ENCODE data around the gene HNRNPF.
"Not testable (repeated sequence)": the region's sequence is repeated elsewhere in the genome, so short reads cannot be mapped to it uniquely, and the experiment has no call there.

Gene HNRNPF

GRCh38 chr10:43350156-43350555, 58.8 kb downstream of the HNRNPF start:
- no peak for DNase-seq (ENCODE audit: low read depth in 2 of 2)

GRCh38 chr10:43348511-43349312, 60.3 kb downstream of the HNRNPF start:
- DNase-seq (ENCODE audit: low read depth in 2 of 2): peak; percentile 77 to 81

GRCh38 chr10:43347997-43348396, 61.0 kb downstream of the HNRNPF start:
- no peak for DNase-seq (ENCODE audit: low read depth in 2 of 2)

GRCh38 chr10:43344051-43344450, 64.9 kb downstream of the HNRNPF start:
- DNase-seq (ENCODE audit: low read depth in 2 of 2): no peak

- no peak for DNase-seq (ENCODE audit: low read depth in 2 of 2)
Observed at GRCh38 chr10:43343126-43343525, 65.9 kb downstream of the HNRNPF start.

GRCh38 chr10:43342279-43343125, 66.5 kb downstream of the HNRNPF start:
- DNase-seq (ENCODE audit: low read depth in 2 of 2): no peak

GRCh38 chr10:43341450-43341849, 67.5 kb downstream of the HNRNPF start:
- DNase-seq (ENCODE audit: low read depth in 2 of 2): no peak

GRCh38 chr10:43340619-43341018, 68.4 kb downstream of the HNRNPF start:
- no peak for DNase-seq (ENCODE audit: low read depth in 2 of 2)

GRCh38 chr10:43340101-43340500, 68.9 kb downstream of the HNRNPF start:
- no peak for DNase-seq (ENCODE audit: low read depth in 2 of 2)

- DNase-seq (ENCODE audit: low read depth in 2 of 2): no peak
Observed at GRCh38 chr10:43339136-43339535, 69.8 kb downstream of the HNRNPF start.

GRCh38 chr10:43338117-43338516, 70.9 kb downstream of the HNRNPF start:
- no peak for DNase-seq (ENCODE audit: low read depth in 2 of 2)

- DNase-seq (ENCODE audit: low read depth in 2 of 2): not testable (repeated sequence)
Observed at GRCh38 chr10:43337536-43337935, 71.5 kb downstream of the HNRNPF start.

- DNase-seq (ENCODE audit: low read depth in 2 of 2): no peak
Observed at GRCh38 chr10:43336641-43337318, 72.2 kb downstream of the HNRNPF start.

- no peak for DNase-seq (ENCODE audit: low read depth in 2 of 2)
Observed at GRCh38 chr10:43336061-43336460, 72.9 kb downstream of the HNRNPF start.

Data from activated CD4-positive, alpha-beta T cell treated with anti-CD3 and anti-CD28 coated beads for 24 hours (primary cell).